Measurements from ENCODE around the gene COBL. TPM values are rescaled to one million over a fixed set of nuclear protein-coding genes. Genes with fewer than 3 reads are reported as not detected.

Gene COBL
- total and polyA plus RNA-seq, 12 donors, result 15.5 to 109 (median 87.8) TPM

DNA sequence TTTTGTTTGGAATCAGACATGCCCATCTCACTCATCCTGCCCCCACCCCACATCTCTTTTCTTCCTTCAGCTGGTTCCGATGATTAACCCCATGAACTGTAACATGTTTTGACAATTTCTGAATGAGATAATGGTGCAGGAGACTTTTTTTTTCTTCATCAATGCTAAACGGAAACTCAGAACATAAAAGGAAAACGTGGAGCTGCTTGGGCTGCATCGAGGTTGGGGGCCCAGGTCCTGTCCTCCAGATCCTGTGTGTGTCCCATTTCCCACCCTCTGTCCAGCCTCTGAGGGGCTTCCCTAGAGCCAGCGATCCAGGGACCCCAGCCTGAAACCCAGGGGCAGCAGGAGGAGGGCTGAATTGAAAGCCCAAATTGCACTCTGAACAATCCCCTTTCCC, 270.1 kb downstream of the COBL start:
- DNase-seq (no peak), ATAC-seq (no peak)
- intact Hi-C loops (cut with DNase I), result no loop called here
- no peaks in the 10 kb centered on the region for H3K27me3 ChIP-seq
- no peak for TF ChIP-seq CTCF (IDR thresholded peaks at IDR 0.05)
- H3K27ac ChIP-seq, result no peak overlapping the region
- no peak overlapping the region for H3K4me3 ChIP-seq
- WGBS, 2 donors, result 61 to 63% methylated on average over 5 of the region's 5 CpGs
- H3K9me3 ChIP-seq, result no peaks in the 10 kb centered on the region
- H3K36me3 ChIP-seq, result no peaks in the 10 kb centered on the region
- H3K4me1 ChIP-seq, result peaks cover 0 to 4% (median 0%) of the 10 kb centered on the region in 9 donors

GRCh38 chr7:51046103-51046466, 270.5 kb downstream of the COBL start:
- ATAC-seq (no peak), DNase-seq (no peak)
- no peak overlapping the region for H3K4me3 ChIP-seq
- intact Hi-C loops (cut with DNase I), result no loop called here
- H3K27ac ChIP-seq, result no peak overlapping the region
- 88 to 92% methylated on average over 4 of the region's 4 CpGs for WGBS, 2 donors
- no peaks in the 10 kb centered on the region for H3K9me3 ChIP-seq
- H3K36me3 ChIP-seq, result no peaks in the 10 kb centered on the region
- no peak for TF ChIP-seq CTCF (IDR thresholded peaks at IDR 0.05)
- H3K4me1 ChIP-seq, result peaks cover 0 to 4% (median 0%) of the 10 kb centered on the region in 9 donors
- no peaks in the 10 kb centered on the region for H3K27me3 ChIP-seq

GRCh38 chr7:51045319-51046102, 271.1 kb downstream of the COBL start:
- TF ChIP-seq CTCF (IDR thresholded peaks at IDR 0.05), result no peak
- 91 to 92% methylated on average over 14 of the region's 14 CpGs for WGBS, 2 donors
- no peaks in the 10 kb centered on the region for H3K9me3 ChIP-seq
- ATAC-seq, result peak in 1 of 8 donors; percentile 22
- no peak overlapping the region for H3K4me3 ChIP-seq
- no peak for DNase-seq
- peaks cover 0 to 4% (median 0%) of the 10 kb centered on the region in 9 donors for H3K4me1 ChIP-seq
- intact Hi-C loops (cut with DNase I), result no loop called here
- no peaks in the 10 kb centered on the region for H3K27me3 ChIP-seq
- H3K27ac ChIP-seq, result no peak overlapping the region
- no peaks in the 10 kb centered on the region for H3K36me3 ChIP-seq

DNA sequence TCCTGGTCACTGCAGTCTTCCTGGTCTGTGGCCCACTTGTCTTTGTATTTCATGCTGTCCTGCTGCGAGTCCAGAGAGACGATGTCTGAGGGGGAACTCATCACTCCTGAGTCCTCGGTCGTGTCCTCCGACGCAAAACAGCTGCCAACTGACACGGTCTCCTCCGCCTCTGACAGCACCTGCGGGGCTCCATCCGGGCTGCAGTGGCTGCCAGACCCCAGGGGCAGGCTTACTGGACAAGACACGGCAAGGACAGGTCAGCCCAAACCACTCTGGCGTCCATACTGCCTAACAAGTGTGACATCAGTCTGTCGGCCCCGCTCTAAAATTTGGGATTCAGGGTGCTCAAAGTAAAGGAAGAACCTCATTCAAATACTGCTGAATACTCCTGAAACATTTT, 273.1 kb downstream of the COBL start:
- 73 to 78% methylated on average over 14 of the region's 14 CpGs for WGBS, 2 donors

More for the DNA sequence above, 273.1 kb downstream of the COBL start:
- Histone ChIP-seq H3K9me3 (no peaks in the 10 kb centered on the region), H3K4me3 (no peak overlapping the region), H3K27me3 (no peaks in the 10 kb centered on the region), H3K27ac (no peak overlapping the region), H3K36me3 (no peaks in the 10 kb centered on the region), H3K4me1 (no peaks in the 10 kb centered on the region)
- ATAC-seq (no peak), DNase-seq (no peak)
- intact Hi-C loops (cut with DNase I), result no loop called here
- no peak for TF ChIP-seq CTCF (IDR thresholded peaks at IDR 0.05)

All from heart right ventricle (tissue), 16 donors.